Neuronal stem cell (in vitro differentiated cells): Measurements from ENCODE around the gene TGFBR1.

ENCODE experiments used
- DNase-seq: peaks from one replicate; pipeline ENCODE4 v3.0.0-alpha.2; 2013; ENCODE audit warnings: low spot score
- H2AFZ ChIP-seq: one replicate; pipeline ENCODE4 v1.6.1; 2013; ENCODE audit warnings: mild to moderate bottlenecking, low read length, inconsistent platforms
- H2AK5ac ChIP-seq: 2 replicates; pipeline ENCODE4 v1.6.1; 2013; ENCODE audit warnings: low read depth, mild to moderate bottlenecking, inconsistent platforms, low read length, moderate library complexity, mixed read lengths
- H2BK120ac ChIP-seq: 2 replicates; pipeline ENCODE4 v1.6.1; 2013; ENCODE audit warnings: low read depth, mild to moderate bottlenecking, inconsistent platforms, low read length, moderate library complexity, mixed read lengths
- H2BK12ac ChIP-seq: one replicate; pipeline ENCODE4 v1.6.1; 2013; ENCODE audit warnings: low read length, inconsistent platforms
- H2BK15ac ChIP-seq: 2 replicates; pipeline ENCODE4 v1.6.1; 2013; ENCODE audit warnings: mild to moderate bottlenecking, low read length, inconsistent platforms, mixed read lengths
- H2BK5ac ChIP-seq: one replicate; pipeline ENCODE4 v1.6.1; 2013; ENCODE audit warnings: inconsistent platforms, mild to moderate bottlenecking, low read length, moderate library complexity
- H3K14ac ChIP-seq: one replicate; pipeline ENCODE4 v1.6.1; 2013; ENCODE audit warnings: low read length, inconsistent platforms
- H3K18ac ChIP-seq: 2 replicates; pipeline ENCODE4 v1.6.1; 2013; ENCODE audit warnings: low read length, inconsistent platforms
- H3K23ac ChIP-seq: 2 replicates; pipeline ENCODE4 v1.6.1; 2013; ENCODE audit warnings: low read depth, mild to moderate bottlenecking, mixed read lengths, low read length, inconsistent platforms; ENCODE audit not compliant: poor library complexity
- H3K27ac ChIP-seq: replicated peaks from 3 replicates; pipeline ENCODE4 v1.5.1; 2013; ENCODE audit warnings: low read length, inconsistent platforms
- H3K27me3 ChIP-seq, 3 experiments: 2 replicates each; pipeline ENCODE4 v1.6.1; 2013; ENCODE audit warnings: low read length in 3 of 3, mild to moderate bottlenecking in 2 of 3, inconsistent platforms in 1 of 3, low read depth in 1 of 3, mixed read lengths in 1 of 3, moderate library complexity in 1 of 3; ENCODE audit not compliant: control insufficient read depth in 3 of 3, insufficient read depth in 3 of 3
- H3K36me3 ChIP-seq, 2 donors: replicated peaks in 1 of 2; 2 replicates each; pipeline ENCODE4 v1.6.1; 2013; ENCODE audit warnings: low read length in 2 of 2; ENCODE audit not compliant: control insufficient read depth in 2 of 2, insufficient read depth in 2 of 2
- H3K4ac ChIP-seq: 2 replicates; pipeline ENCODE4 v1.6.1; 2013; ENCODE audit warnings: inconsistent platforms, mild to moderate bottlenecking, low read length, moderate library complexity
- H3K4me1 ChIP-seq, 2 donors: 1 replicate in 1 of 2; 2 replicates in 1 of 2; pipeline ENCODE4 v1.6.1; 2013; ENCODE audit warnings: low read length in 2 of 2, low read depth in 1 of 2; ENCODE audit not compliant: control insufficient read depth in 2 of 2, insufficient read depth in 1 of 2
- H3K4me2 ChIP-seq: one replicate; pipeline ENCODE4 v1.6.1; 2013; ENCODE audit warnings: mild to moderate bottlenecking, low read length, inconsistent platforms; ENCODE audit not compliant: insufficient read depth, poor library complexity, severe bottlenecking
- H3K4me3 ChIP-seq, 2 donors: 2 replicates each; pipeline ENCODE4 v1.5.1; 2013; ENCODE audit warnings: low read length in 2 of 2, mild to moderate bottlenecking in 2 of 2, inconsistent platforms in 1 of 2, moderate library complexity in 1 of 2
- H3K79me1 ChIP-seq: one replicate; pipeline ENCODE4 v1.6.1; 2013; ENCODE audit warnings: low read depth, mild to moderate bottlenecking, inconsistent platforms, low read length, moderate library complexity
- H3K9ac ChIP-seq: one replicate; pipeline ENCODE4 v1.6.1; 2013; ENCODE audit warnings: mild to moderate bottlenecking, low read depth, low read length, inconsistent platforms; ENCODE audit not compliant: poor library complexity
- H3K9me3 ChIP-seq, 2 donors: replicated peaks in 1 of 2; 2 replicates each; pipeline versions ENCODE3 to v1.6.1; 2013; ENCODE audit warnings: low read length in 2 of 2, mild to moderate bottlenecking in 2 of 2, inconsistent platforms in 1 of 2, low read depth in 1 of 2, mixed read lengths in 1 of 2, moderate library complexity in 1 of 2; ENCODE audit not compliant: control insufficient read depth in 2 of 2, insufficient read depth in 1 of 2
- H4K8ac ChIP-seq: one replicate; pipeline ENCODE4 v1.6.1; 2013; ENCODE audit warnings: low read depth, mild to moderate bottlenecking, inconsistent platforms, low read length, moderate library complexity
- H4K91ac ChIP-seq: one replicate; pipeline ENCODE4 v1.6.1; 2013; ENCODE audit warnings: low read length, low read depth, mild to moderate bottlenecking, inconsistent platforms; ENCODE audit not compliant: poor library complexity
- WGBS, 2 donors: extraction: QIAGEN DNeasy Blood & Tissue Kit; methylation state at CpG; one replicate each; pipeline ENCODE4 v1.1.7; 2013; ENCODE audit warnings: missing lambda C conversion rate in 2 of 2, mixed read lengths in 1 of 2; ENCODE audit not compliant: insufficient read length in 2 of 2, insufficient replicate concordance in 1 of 2; ENCODE audit errors: extremely low coverage in 2 of 2; 5-methylcytosine and 5-hydroxymethylcytosine counted together

Gene TGFBR1

GRCh38 chr9:99187311-99187710 lies 82.4 kb downstream of the TGFBR1 start:
- Histone ChIP-seq H3K4me2 (no peak overlapping the region), H3K27me3 (peaks cover 0 to 20% (median 0%) of the 10 kb centered on the region in 3 experiments), H3K27ac (no peak overlapping the region), H4K8ac (no peak overlapping the region), H3K4me1 (peaks cover 3 to 4% of the 10 kb centered on the region in 2 donors), H2AFZ (no peak overlapping the region), H3K36me3 (no peaks in the 10 kb centered on the region), H3K18ac (no peak overlapping the region), H3K4ac (no peak overlapping the region), H2BK120ac (no peak overlapping the region), H3K23ac (no peak overlapping the region), H3K4me3 (no peak overlapping the region), H3K14ac (no peak overlapping the region), H4K91ac (no peak overlapping the region), H2BK5ac (no peak overlapping the region), H2AK5ac (no peak overlapping the region), H2BK15ac (no peak overlapping the region), H3K9ac (no peak overlapping the region), H3K9me3 (no peaks in the 10 kb centered on the region), H2BK12ac (no peak overlapping the region), H3K79me1 (no peaks in the 10 kb centered on the region)
- no peak for DNase-seq
- WGBS, 2 donors = no CpG with 5 or more reads among the region's 4 CpGs

DNA sequence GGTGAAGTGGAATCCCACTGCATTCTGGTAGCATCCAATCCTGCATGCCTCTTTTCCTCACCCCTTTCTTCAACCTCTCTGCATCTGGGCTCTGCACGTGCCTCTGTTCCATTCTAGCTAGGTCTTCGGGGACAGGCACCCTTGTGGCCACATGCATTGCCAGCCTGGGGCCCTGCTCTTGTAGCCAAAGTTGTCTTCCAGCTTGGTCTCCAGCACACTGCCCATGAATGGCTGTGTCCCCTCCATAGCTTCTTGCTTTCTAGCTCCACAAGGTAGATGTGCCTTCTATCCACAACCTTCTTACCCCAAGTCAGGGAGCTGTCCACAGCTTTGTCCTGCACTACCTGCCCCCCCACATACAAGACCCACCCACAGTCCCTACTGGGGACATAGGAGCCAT lies 84.3 kb downstream of the TGFBR1 start:
- Histone ChIP-seq H3K27ac (no peak overlapping the region), H3K18ac (no peak overlapping the region), H3K9ac (no peak overlapping the region), H2BK12ac (no peak overlapping the region), H3K79me1 (no peaks in the 10 kb centered on the region), H4K91ac (no peak overlapping the region), H3K4me2 (no peak overlapping the region), H3K4me3 (no peak overlapping the region), H3K27me3 (peaks cover 0 to 15% (median 0%) of the 10 kb centered on the region in 3 experiments), H3K14ac (no peak overlapping the region), H4K8ac (no peak overlapping the region), H2BK120ac (no peak overlapping the region), H3K4ac (no peak overlapping the region), H2AFZ (no peak overlapping the region), H3K4me1 (peaks cover 3 to 4% of the 10 kb centered on the region in 2 donors), H3K9me3 (no peaks in the 10 kb centered on the region), H3K36me3 (no peaks in the 10 kb centered on the region), H3K23ac (no peak overlapping the region), H2AK5ac (no peak overlapping the region), H2BK15ac (no peak overlapping the region), H2BK5ac (no peak overlapping the region)
- no CpG with 5 or more reads among the region's 2 CpGs for WGBS, 2 donors
- no peak for DNase-seq

DNA sequence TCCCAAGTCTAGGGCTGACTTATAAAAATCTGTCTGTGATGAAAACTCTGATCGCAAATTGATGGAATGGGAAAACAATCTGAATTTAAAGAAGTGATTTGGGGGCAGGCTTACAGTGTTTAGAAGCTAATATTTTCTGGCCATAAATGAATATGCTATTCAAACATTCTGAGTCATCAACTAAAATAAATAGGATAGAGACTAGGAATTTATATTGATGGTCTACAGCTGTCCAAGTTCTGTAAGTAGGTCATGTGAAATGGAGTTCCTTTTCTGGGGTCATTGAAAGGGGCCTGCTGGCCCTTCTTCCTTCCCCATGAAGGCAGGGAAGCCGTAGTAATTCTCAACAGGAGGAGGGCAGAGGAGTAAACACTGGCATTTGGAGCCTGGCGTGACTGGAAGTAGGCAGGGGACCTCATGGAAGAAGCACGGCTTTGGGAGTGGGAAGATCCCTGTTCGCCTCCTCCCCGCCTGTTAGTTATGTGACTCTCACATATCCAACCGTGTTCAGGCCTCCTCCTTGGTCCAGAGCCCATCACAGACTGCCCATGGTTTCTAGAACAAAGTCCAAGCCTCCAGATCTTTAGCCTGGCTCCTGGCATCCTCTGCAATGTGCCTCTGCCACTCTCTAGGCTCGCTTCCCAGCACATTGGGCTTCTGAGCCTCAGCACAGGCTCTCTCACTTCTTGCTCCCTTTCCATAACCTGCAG lies 85.1 kb downstream of the TGFBR1 start:
- WGBS, 2 donors = no CpG with 5 or more reads among the region's 8 CpGs

GRCh38 chr9:99190597-99191283 lies 85.8 kb downstream of the TGFBR1 start:
- H3K23ac ChIP-seq = no peak overlapping the region
- no peak overlapping the region for H3K14ac ChIP-seq
- no peaks in the 10 kb centered on the region for H3K4me1 ChIP-seq
- H4K91ac ChIP-seq = no peak overlapping the region
- no peak overlapping the region for H2BK12ac ChIP-seq
- H3K9ac ChIP-seq = no peak overlapping the region
- H2AFZ ChIP-seq = no peak overlapping the region
- no peaks in the 10 kb centered on the region for H3K9me3 ChIP-seq
- peaks cover 0 to 15% (median 0%) of the 10 kb centered on the region in 3 experiments for H3K27me3 ChIP-seq
- H2AK5ac ChIP-seq = no peak overlapping the region
- H2BK15ac ChIP-seq = no peak overlapping the region
- no CpG with 5 or more reads among the region's 3 CpGs for WGBS, 2 donors
- no peak overlapping the region for H3K4me3 ChIP-seq
- H2BK5ac ChIP-seq = no peak overlapping the region
- no peak overlapping the region for H3K4ac ChIP-seq
- no peak for DNase-seq
- H3K27ac ChIP-seq = no peak overlapping the region
- H3K4me2 ChIP-seq = no peak overlapping the region
- no peak overlapping the region for H4K8ac ChIP-seq
- H3K36me3 ChIP-seq = no peaks in the 10 kb centered on the region
- H3K79me1 ChIP-seq = no peaks in the 10 kb centered on the region
- H2BK120ac ChIP-seq = no peak overlapping the region
- no peak overlapping the region for H3K18ac ChIP-seq

More for the DNA sequence above, 85.1 kb downstream of the TGFBR1 start:
- Histone ChIP-seq H4K91ac (no peak overlapping the region), H2AK5ac (no peak overlapping the region), H3K27me3 (peaks cover 0 to 15% (median 0%) of the 10 kb centered on the region in 3 experiments), H3K9ac (no peak overlapping the region), H3K4me2 (no peak overlapping the region), H3K9me3 (no peaks in the 10 kb centered on the region), H3K4me1 (peaks cover 0 to under 1% of the 10 kb centered on the region in 2 donors), H2BK120ac (no peak overlapping the region), H3K14ac (no peak overlapping the region), H4K8ac (no peak overlapping the region), H2BK12ac (no peak overlapping the region), H2BK5ac (peak overlapping the region; percentile 42), H3K23ac (no peak overlapping the region), H3K79me1 (no peaks in the 10 kb centered on the region), H3K27ac (no peak overlapping the region), H3K4me3 (no peak overlapping the region), H2AFZ (no peak overlapping the region), H3K36me3 (no peaks in the 10 kb centered on the region), H2BK15ac (no peak overlapping the region), H3K4ac (no peak overlapping the region), H3K18ac (no peak overlapping the region)
- DNase-seq = no peak
